A549 (cell line): Measurements from ENCODE around the gene CEACAM4. TPM values are rescaled to one million over a fixed set of nuclear protein-coding genes. Genes with fewer than 3 reads are reported as not detected.

Experiments
- ATAC-seq, 2 experiments: fragments of 200-7000 bp in 1 of 2; fragments of >200 bp in 1 of 2; cut with Nextera tagmentation in 1 of 2; cut with Tn5 transposase in 1 of 2; 3 replicates each; pipeline versions ENCODE4 v1.8.0 to v1.9.1; 2018 to 2020; ENCODE audit warnings: mild to moderate bottlenecking in 1 of 2, moderate library complexity in 1 of 2
- CTCF ChIA-PET: fragments of 300-600 bp; sonication (Branson Sonifier 250); formaldehyde crosslinking; extraction: SDS; loops from one replicate; lab custom pipeline; 2021; ENCODE audit warnings: antibody characterized with exemption, inconsistent platforms; lab: Yijun Ruan, JAX
- POLR2A ChIA-PET: fragments of 350-600 bp; formaldehyde crosslinking; extraction: SDS; loops from one replicate; lab custom pipeline; 2021; ENCODE audit warnings: antibody characterized with exemption, inconsistent platforms; lab: Yijun Ruan, JAX
- DNase-seq, 2 experiments: peaks; one replicate each; pipeline versions ENCODE4 v3.0.0 to v3.0.0-alpha.2; 2011 to 2016; ENCODE audit warnings: low read depth in 1 of 2, low spot score in 1 of 2
- FAIRE-seq: peaks from 2 replicates; lab custom pipeline; 2011; peaks lifted over from hg19 to GRCh38; lab: Jason Lieb, UNC
- H3K27ac ChIP-seq, 2 experiments: fragments of >200 bp; sonication (Bioruptor Twin); formaldehyde crosslinking; 3 replicates each; pipeline ENCODE4 v1.5.1; 2016 to 2017
- H3K4me1 ChIP-seq: fragments of >200 bp; sonication (Bioruptor Twin); formaldehyde crosslinking; 3 replicates; pipeline ENCODE4 v1.6.1; 2016
- H3K4me2 ChIP-seq: fragments of >200 bp; sonication (Bioruptor Twin); formaldehyde crosslinking; 3 replicates; pipeline ENCODE4 v1.6.1; 2016
- H3K4me3 ChIP-seq: fragments of >200 bp; sonication (Bioruptor Twin); formaldehyde crosslinking; 3 replicates; pipeline ENCODE4 v1.5.1; 2016
- H3K9me3 ChIP-seq: fragments of >200 bp; sonication (Bioruptor Twin); formaldehyde crosslinking; 3 replicates; pipeline ENCODE4 v1.6.1; 2016
- BHLHE40 ChIP-seq: IDR thresholded peaks from 2 replicates; pipeline ENCODE4 v1.6.1; 2012; ENCODE audit warnings: low read depth, low read length, inconsistent platforms
- CBX8 ChIP-seq: fragments of 200-600 bp; sonication (generic); IDR thresholded peaks from 2 replicates; pipeline ENCODE4 v1.6.1; 2016
- CHD2 ChIP-seq: fragments of 150-350 bp; IDR thresholded peaks from 2 replicates; pipeline ENCODE4 v1.6.1; 2014; ENCODE audit warnings: low read length; ENCODE audit not compliant: partially characterized antibody
- CHD4 ChIP-seq: fragments of 200-600 bp; sonication (generic); IDR thresholded peaks from 2 replicates; pipeline ENCODE4 v1.6.1; 2016; ENCODE audit warnings: antibody characterized with exemption, mild to moderate bottlenecking, borderline replicate concordance
- EHF ChIP-seq: fragments of 250-450 bp; sonication (Bioruptor Pico); IDR thresholded peaks from 2 replicates; pipeline ENCODE4 v1.5.0; 2020; ENCODE audit warnings: mild to moderate bottlenecking
- EHMT2 ChIP-seq: fragments of 200-600 bp; sonication (generic); IDR thresholded peaks from 2 replicates; pipeline ENCODE4 v1.6.1; 2016; ENCODE audit warnings: antibody characterized with exemption, low read depth, mild to moderate bottlenecking, moderate library complexity
- ELK1 ChIP-seq: fragments of 150-350 bp; IDR thresholded peaks from 2 replicates; pipeline ENCODE4 v1.6.1; 2014; ENCODE audit warnings: low read depth, mild to moderate bottlenecking, low read length
- ESRRA ChIP-seq: fragments of 150-350 bp; IDR thresholded peaks from 2 replicates; pipeline ENCODE4 v1.6.1; 2014; ENCODE audit warnings: mild to moderate bottlenecking, low read length, borderline replicate concordance
- GATA3 ChIP-seq: IDR thresholded peaks from 2 replicates; pipeline ENCODE4 v1.6.1; 2012; ENCODE audit warnings: borderline replicate concordance
- HDAC2 ChIP-seq: fragments of 200-600 bp; sonication (generic); IDR thresholded peaks from 2 replicates; pipeline ENCODE4 v1.6.1; 2016
- JUN ChIP-seq, 2 experiments: fragments of >200 bp; sonication (Bioruptor Twin); formaldehyde crosslinking; IDR thresholded peaks; 2 replicates in 1 of 2; 3 replicates in 1 of 2; pipeline ENCODE4 v1.6.1; 2016 to 2017
- KDM5A ChIP-seq: fragments of 200-600 bp; sonication (generic); IDR thresholded peaks from 2 replicates; pipeline ENCODE4 v1.6.1; 2016; ENCODE audit warnings: antibody characterized with exemption, mild to moderate bottlenecking
- MAX ChIP-seq: IDR thresholded peaks from 2 replicates; pipeline ENCODE4 v1.6.1; 2012
- MYC ChIP-seq: IDR thresholded peaks from 2 replicates; pipeline ENCODE4 v1.6.1; 2012; ENCODE audit warnings: mild to moderate bottlenecking, inconsistent platforms, low read length, improper control_type of control experiment, borderline replicate concordance
- NPAS2 ChIP-seq: fragments of 250-450 bp; sonication (Bioruptor Pico); IDR thresholded peaks from 2 replicates; pipeline ENCODE4 v1.8.0; 2022; ENCODE audit warnings: mild to moderate bottlenecking, moderate library complexity, borderline replicate concordance
- POLR2A ChIP-seq: IDR thresholded peaks from 2 replicates; pipeline ENCODE4 v1.6.1; 2012; ENCODE audit warnings: mild to moderate bottlenecking, low read length
- RCOR1 ChIP-seq: fragments of 150-350 bp; IDR thresholded peaks from 2 replicates; pipeline ENCODE4 v1.6.1; 2014; ENCODE audit warnings: antibody characterized with exemption, low read length, low read depth
- RFX5 ChIP-seq: fragments of 450-650 bp; IDR thresholded peaks from 2 replicates; pipeline ENCODE4 v1.7.1; 2014; ENCODE audit warnings: antibody characterized with exemption, mild to moderate bottlenecking, moderate library complexity
- TP53 ChIP-seq: fragments of 250-450 bp; sonication (Bioruptor Pico); IDR thresholded peaks from 2 replicates; pipeline ENCODE4 v1.5.0; 2021; ENCODE audit warnings: mild to moderate bottlenecking, moderate library complexity
- ZC3H11A ChIP-seq: fragments of 450-650 bp; IDR thresholded peaks from 2 replicates; pipeline ENCODE4 v1.6.1; 2014; ENCODE audit warnings: antibody characterized with exemption, mild to moderate bottlenecking
- ZSCAN20 ChIP-seq: fragments of 250-450 bp; sonication (Bioruptor Pico); IDR thresholded peaks from 2 replicates; pipeline ENCODE4 v1.8.0; 2022; ENCODE audit warnings: mild to moderate bottlenecking, moderate library complexity
- WGBS: methylation state at CpG from one replicate; pipeline ENCODE4 v1.1.6; 2017; ENCODE audit errors: missing lambda C conversion rate; 5-methylcytosine and 5-hydroxymethylcytosine counted together
- polyA minus RNA-seq: library from RNA; depleted of rRNA, polyadenylated mRNA; stranded (reverse); fragments of >200 nt; gene quantifications from 2 replicates; pipeline ENCODE4 v1.2.3, GENCODE V29; 2011; rRNA and poly(A)+ RNA removed
- polyA plus RNA-seq, 4 experiments: library from polyadenylated mRNA; depleted of rRNA in 3 of 4; stranded (reverse); fragments of >200 nt; fragmentation: RNase III in 1 of 4; extraction: RNeasy Plus Mini Kit Qiagen cat#74134 plus additional on column Dnase treatment in 1 of 4; gene quantifications; 2 replicates in 3 of 4; 3 replicates in 1 of 4; pipeline ENCODE4 v1.2.3, GENCODE V29; 2011 to 2017
- TF ChIP-seq, protein P1 (sequence below): fragments of >200 bp; sonication (Bioruptor Twin); formaldehyde crosslinking; IDR thresholded peaks from 2 replicates; pipeline ENCODE4 v1.6.1; 2016

Gene CEACAM4
- polyA plus RNA-seq (2011; rRNA removed) (not detected in 2 replicates), polyA plus RNA-seq (2017; fragmentation: RNase III; extraction: RNeasy Plus Mini Kit Qiagen cat#74134 plus additional on column Dnase treatment) (not detected in 3 replicates), polyA minus RNA-seq (not detected in 2 replicates)
- not detected in 2 replicates for polyA plus RNA-seq (2012; cell fraction: cytosol; rRNA removed)
- not detected in 2 replicates for polyA plus RNA-seq (2012; cell fraction: nucleus; rRNA removed)

GRCh38 chr19:41626877-41627276 lies at the start of gene CEACAM4:
Gene CEACAM4, minus strand, starts transcription at chr19:41627074. Its CDS starts 111 bp downstream, at chr19:41626963.
- Histone ChIP-seq H3K4me1 (no peaks in the 10 kb centered on the region), H3K9me3 (peaks cover 18% of the 10 kb centered on the region), H3K4me2 (no peak within 1 kb of the TSS), H3K27ac (no peak within 1 kb of the TSS), H3K4me3 (no peak within 1 kb of the TSS)
- 2% methylated on average over 7 of the region's 7 CpGs for WGBS
- POLR2A ChIA-PET, result no interaction called here
- FAIRE-seq (no peak), ATAC-seq (no peak; a peak in 2 of 6 replicates), DNase-seq (no peak)
- CTCF ChIA-PET, result interaction anchor here (1.2 to 4.0 kb wide), 5 partner anchors 15 to 168 kb away, joined by 3 to 27 read pairs (median 4); no protein-coding TSS in a partner anchor
- TF ChIP-seq CBX8 (no peak), TP53 (CRISPR knock-in tag) (no peak), JUN (IDR thresholded peaks at IDR 0.05) (no peak), HDAC2 (no peak), GATA3 (no peak), BHLHE40 (no peak), RFX5 (no peak), ZC3H11A (no peak), NPAS2 (CRISPR knock-in tag) (no peak), MAX (no peak), ELK1 (no peak), KDM5A (no peak), CHD2 (no peak)
- TF ChIP-seq, protein P1, sequence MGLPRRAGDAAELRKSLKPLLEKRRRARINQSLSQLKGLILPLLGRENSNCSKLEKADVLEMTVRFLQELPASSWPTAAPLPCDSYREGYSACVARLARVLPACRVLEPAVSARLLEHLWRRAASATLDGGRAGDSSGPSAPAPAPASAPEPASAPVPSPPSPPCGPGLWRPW, result no peak
- TF ChIP-seq, all 56 proteins: peak for 0

GRCh38 chr19:41671486-41671885 lies 44.6 kb upstream of the CEACAM4 start:
- H3K4me3 ChIP-seq, result no peak overlapping the region
- ChIA-PET POLR2A (no interaction called here), CTCF (interaction anchor here (0.7 to 6.7 kb wide), 7 partner anchors 11 to 82 kb away, joined by 3 to 44 read pairs (median 8); no protein-coding TSS in a partner anchor)
- no peak for ATAC-seq
- no peak for TF ChIP-seq ZC3H11A
- TF ChIP-seq POLR2A, result no peak
- no peak for TF ChIP-seq EHF (CRISPR knock-in tag)
- TF ChIP-seq MYC, result no peak
- TF ChIP-seq CHD4, result no peak
- TF ChIP-seq, protein P1, result no peak
- H3K27ac ChIP-seq, result no peak overlapping the region
- no peaks in the 10 kb centered on the region for H3K4me1 ChIP-seq
- no peak for DNase-seq
- no peak overlapping the region for H3K4me2 ChIP-seq
- WGBS, result 11% methylated on average over 5 of the region's 5 CpGs
- peak; percentile 28 for FAIRE-seq
- H3K9me3 ChIP-seq, result peaks cover 17% of the 10 kb centered on the region

DNA sequence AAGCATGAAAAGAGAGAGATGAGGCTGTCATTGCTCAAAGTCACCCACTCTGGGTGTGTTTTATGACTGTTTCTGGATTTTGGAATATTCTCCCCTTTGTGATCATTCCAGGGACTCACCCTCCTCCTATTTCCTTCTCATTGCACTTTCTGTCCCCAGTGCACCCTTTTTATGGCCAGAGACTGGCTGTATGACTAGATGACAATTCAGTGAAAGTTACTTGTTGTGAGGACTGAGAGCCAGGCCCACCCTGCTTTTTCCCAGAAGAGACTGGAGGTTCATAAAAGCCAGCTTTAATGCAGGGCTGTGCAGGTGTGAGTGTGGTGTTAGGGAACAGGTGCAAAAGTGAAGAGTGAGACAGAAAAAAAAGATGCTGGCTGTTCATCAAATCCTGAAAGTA lies 43.9 kb upstream of the CEACAM4 start:
- Histone ChIP-seq H3K4me3 (no peak overlapping the region), H3K27ac (no peak overlapping the region), H3K4me2 (no peak overlapping the region), H3K9me3 (peaks cover 24% of the 10 kb centered on the region), H3K4me1 (no peaks in the 10 kb centered on the region)
- ATAC-seq, result no peak
- ChIA-PET CTCF (interaction anchor here (0.7 to 6.7 kb wide), 9 partner anchors 12 to 82 kb away, joined by 3 to 44 read pairs (median 5); no protein-coding TSS in a partner anchor), POLR2A (no interaction called here)
- TF ChIP-seq EHMT2, result no peak
- no peak for TF ChIP-seq RCOR1
- no peak for TF ChIP-seq ZSCAN20 (CRISPR knock-in tag)
- no peak for TF ChIP-seq ESRRA
- FAIRE-seq, result no peak
- DNase-seq, result no peak
